Ovary (tissue), 3 donors: ENCODE data around the gene PSME3.
"Not testable (repeated sequence)": the region's sequence is repeated elsewhere in the genome, so short reads cannot be mapped to it uniquely, and the experiment has no call there.

Experiments
- POLR2A ChIP-seq: fragments of 450-650 bp; IDR thresholded peaks from one replicate; pipeline ENCODE4 v1.6.1; 2017; ENCODE audit warnings: antibody characterized with exemption, mild to moderate bottlenecking, moderate library complexity
- TF ChIP-seq, protein P1 (sequence below), 3 donors: fragments of 450-650 bp in 2 of 3; fragments of 200-600 bp in 1 of 3; IDR thresholded peaks; one replicate each; pipeline versions ENCODE4 v1.5.1 to v1.8.0; 2016 to 2022; ENCODE audit warnings: antibody characterized with exemption in 3 of 3, mild to moderate bottlenecking in 1 of 3
- donor health status: DM: no; HTN: no; CAD: no.

DNA sequence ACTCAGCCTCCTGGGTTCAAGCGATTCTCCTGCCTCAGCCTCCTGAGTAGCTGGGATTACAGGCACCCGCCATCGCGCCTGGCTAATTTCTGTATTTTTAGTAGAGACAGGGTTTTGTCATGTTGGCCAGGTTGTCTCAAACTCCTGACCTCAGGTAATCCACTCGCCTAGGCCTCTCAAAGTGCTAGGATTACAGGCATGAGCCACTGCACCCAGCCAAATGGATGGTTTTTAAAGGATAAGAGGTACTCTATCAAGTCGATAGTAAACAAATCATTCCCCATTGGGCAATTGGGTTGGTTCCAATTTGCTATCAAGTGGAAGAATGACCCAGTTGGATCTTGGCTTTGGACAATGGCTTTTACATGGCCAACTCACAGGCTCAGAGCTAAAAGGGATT, 48.5 kb downstream of the PSME3 start:
- TF ChIP-seq, protein P1, sequence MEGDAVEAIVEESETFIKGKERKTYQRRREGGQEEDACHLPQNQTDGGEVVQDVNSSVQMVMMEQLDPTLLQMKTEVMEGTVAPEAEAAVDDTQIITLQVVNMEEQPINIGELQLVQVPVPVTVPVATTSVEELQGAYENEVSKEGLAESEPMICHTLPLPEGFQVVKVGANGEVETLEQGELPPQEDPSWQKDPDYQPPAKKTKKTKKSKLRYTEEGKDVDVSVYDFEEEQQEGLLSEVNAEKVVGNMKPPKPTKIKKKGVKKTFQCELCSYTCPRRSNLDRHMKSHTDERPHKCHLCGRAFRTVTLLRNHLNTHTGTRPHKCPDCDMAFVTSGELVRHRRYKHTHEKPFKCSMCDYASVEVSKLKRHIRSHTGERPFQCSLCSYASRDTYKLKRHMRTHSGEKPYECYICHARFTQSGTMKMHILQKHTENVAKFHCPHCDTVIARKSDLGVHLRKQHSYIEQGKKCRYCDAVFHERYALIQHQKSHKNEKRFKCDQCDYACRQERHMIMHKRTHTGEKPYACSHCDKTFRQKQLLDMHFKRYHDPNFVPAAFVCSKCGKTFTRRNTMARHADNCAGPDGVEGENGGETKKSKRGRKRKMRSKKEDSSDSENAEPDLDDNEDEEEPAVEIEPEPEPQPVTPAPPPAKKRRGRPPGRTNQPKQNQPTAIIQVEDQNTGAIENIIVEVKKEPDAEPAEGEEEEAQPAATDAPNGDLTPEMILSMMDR (IDR thresholded peaks at IDR 0.05), result not testable (repeated sequence)
- TF ChIP-seq POLR2A, result not testable (repeated sequence)
